Right hindlimb (tissue), 1 donor: ENCODE results near the gene PCDH1.
A peak's percentile ranks its signal among the peaks of the same experiment; 100 is the strongest.
"Not testable (repeated sequence)": the region's sequence is repeated elsewhere in the genome, so short reads cannot be mapped to it uniquely, and the experiment has no call there.

ENCODE experiments used
- DNase-seq: peaks from one replicate; pipeline ENCODE4 v3.0.0-alpha.2; 2018

Gene PCDH1

GRCh38 chr5:141878186-141878710 is at the start of gene PCDH1:
TSS of gene PCDH1 (minus strand) at chr5:141878410. CDS start at chr5:141878262, 148 bp downstream.
- DNase-seq: peak; percentile 45

DNA sequence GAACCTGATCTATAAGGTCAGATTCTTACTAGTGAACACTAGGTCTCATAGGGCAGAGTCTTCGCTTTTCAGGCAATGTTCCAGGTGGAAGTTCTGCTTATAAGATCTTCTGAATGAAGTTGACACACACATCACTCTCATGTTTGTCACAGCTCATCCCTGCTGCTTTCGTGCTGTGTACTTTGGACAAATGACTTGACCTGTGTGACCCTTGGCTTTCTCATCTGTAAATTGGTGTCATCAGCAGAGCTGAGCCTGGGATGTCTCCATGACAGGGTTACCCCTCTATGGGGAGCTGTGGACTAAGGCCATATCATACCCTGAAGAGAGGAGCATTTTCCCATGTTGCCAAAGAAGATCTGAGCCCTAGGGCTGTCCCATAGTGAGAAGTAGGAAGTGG is 48.2 kb upstream of the PCDH1 start:
- no peak for DNase-seq

DNA sequence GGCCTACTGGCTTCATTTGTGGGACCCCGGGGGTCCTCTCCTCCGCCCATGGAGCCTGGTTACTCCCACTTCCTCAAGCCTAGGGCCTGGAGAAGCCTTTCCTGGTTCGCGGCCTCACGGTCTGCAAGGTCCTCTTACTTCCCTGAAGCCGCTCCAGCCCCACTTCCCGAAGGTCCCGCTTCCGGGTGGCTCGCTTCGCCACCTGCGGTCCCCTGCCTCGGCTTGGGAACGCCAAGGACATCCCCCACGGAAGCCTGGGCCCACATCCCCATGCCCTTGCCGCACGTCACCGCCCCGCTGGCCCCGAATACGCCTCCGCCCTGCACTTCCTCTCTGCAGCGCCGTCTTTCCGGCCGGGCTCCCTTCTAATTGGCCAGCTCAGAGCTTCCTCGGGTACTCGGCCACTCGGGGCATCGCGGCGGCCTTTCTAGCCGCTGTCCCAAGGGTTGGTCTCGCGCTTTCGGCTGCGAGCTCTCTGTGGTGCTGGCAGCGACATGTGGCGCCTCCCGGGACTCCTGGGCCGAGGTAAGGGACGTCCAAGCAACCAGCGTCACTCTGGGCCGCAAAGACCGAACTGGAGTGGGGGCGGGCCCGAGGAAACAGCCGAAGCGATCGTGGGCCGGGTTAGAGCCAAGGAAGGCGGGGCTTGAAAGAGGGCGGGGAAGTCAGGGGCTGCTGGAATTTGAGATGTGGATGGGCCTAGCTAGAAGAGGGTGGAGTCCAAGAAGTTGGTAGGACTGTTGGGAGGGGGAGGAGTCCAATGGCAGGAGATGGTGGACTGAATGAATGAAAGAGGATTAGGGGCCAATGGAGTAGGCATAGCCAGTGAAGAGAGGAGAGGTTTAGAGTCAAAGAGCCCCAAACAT is 45.5 kb upstream of the PCDH1 start, which contains the start of gene DELE1:
Gene DELE1, plus strand, starts transcription at position 424 of the 866 bp plus-strand sequence. Its CDS starts 71 bp downstream, at position 495.
- DNase-seq: peak; percentile 97

GRCh38 chr5:141922827-141923447 is 44.7 kb upstream of the PCDH1 start:
- not testable (repeated sequence) for DNase-seq

GRCh38 chr5:141920771-141921170 is 42.6 kb upstream of the PCDH1 start:
- DNase-seq: no peak

DNA sequence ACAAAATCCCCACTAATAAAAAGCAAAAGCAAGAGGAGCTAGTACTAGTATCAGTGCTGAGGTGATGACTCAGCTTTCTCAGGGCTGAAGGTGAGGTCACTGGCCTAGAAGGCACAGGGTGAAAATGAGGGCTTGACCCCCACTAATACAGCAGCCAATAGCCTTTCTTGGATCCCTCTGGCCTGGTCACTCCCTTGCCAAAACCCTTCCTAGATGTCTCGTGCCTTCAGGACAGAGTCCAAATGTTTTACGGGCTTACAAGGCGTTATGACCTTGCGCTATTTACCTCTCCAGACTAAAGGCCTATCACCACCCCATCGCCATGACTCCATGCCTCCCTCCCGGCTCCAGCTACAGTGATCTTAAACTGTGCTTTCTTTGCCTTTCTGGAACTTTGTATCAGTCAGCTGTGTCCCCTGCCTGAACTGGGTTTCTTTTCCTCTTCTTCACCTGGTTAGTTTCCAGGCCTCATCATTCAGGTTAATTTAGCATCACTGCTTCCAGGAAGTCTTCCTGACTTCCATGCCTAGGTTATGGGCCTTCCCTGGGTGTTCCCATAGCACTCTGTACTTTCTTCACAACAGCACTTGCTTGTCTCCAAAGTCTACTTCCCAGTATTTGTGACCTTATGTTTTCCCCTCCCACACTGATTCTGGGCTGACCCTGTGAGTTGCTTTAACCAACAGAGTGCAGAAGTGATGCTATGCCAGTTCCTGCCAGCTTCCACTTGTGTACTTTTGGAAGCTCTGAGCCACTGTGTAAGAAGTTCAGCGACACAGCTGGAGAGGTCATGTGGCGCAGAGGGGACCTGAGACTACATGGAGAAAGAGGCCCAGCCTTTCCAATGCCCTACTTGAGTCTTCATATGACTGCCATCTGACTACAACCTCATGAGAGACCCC is 41.3 kb upstream of the PCDH1 start:
- no peak for DNase-seq

GRCh38 chr5:141917760-141918159 is 39.5 kb upstream of the PCDH1 start:
- no peak for DNase-seq

DNA sequence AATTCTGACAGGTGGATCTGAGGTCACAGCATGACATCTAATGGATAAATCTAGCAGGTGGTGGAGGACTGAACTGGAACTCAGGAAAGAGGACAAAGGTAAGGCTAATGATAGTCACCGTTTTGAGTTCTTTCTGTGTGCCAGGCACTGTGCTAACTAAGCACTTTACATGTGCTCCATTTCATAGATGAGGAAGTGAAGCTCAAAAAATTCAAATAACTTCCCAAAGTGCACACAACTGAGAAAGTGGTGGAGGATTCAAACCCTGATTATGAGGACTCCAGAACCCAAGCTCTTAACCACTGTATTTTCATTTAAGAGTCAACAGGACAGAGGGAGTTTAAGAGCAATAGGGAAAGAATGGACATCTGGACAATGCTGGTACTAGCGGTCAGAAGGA is 38.3 kb upstream of the PCDH1 start:
- DNase-seq: no peak

- no peak for DNase-seq
These were observed 37.7 kb upstream of the PCDH1 start for GRCh38 chr5:141915881-141916336.

DNA sequence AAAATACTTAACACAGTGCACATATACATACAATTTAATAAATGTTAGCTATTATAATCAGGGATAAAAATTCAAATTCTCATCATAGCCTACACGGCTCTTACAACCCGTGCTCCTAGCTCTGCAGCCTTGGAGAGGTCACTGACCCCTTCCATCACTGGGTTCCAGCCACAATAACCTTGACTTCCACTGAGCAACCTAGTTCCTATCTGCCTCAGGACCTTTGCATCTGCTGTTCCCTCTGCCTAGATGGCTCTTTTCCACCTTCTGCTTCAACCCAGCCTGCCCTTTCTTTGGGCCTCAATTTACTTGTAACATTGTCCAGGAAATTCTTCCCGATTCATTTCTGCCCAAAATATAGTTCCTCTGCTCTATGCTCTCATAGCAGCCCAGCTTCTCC is 36.6 kb upstream of the PCDH1 start:
- no peak for DNase-seq

DNA sequence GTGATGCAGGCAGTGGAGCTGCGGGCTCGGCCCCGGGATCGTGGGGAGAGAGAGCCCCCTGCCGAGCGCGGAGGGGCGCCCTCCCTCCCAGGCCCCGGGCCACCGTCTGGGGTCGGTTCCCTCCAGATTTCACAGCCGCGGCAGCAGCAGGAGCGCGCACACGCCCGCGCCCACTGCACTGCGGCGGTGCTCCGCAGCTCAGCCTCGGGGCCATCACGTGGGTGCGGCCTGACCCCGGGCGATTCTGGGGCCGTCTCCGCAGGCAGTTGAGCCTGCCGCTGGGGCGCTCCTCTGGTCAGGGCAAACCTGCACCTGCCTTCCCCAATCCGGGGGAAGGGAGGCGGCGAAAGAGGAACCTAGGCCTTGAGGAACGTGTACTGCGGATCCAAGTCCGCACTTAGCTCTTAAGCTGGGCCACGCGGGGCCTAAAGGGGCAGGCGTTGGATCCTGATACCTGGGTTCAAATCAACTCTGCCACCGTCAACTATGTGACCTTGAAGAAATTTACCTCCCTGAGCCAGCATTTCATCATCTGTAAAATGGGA is 36.1 kb upstream of the PCDH1 start:
- DNase-seq: peak; percentile 48

DNA sequence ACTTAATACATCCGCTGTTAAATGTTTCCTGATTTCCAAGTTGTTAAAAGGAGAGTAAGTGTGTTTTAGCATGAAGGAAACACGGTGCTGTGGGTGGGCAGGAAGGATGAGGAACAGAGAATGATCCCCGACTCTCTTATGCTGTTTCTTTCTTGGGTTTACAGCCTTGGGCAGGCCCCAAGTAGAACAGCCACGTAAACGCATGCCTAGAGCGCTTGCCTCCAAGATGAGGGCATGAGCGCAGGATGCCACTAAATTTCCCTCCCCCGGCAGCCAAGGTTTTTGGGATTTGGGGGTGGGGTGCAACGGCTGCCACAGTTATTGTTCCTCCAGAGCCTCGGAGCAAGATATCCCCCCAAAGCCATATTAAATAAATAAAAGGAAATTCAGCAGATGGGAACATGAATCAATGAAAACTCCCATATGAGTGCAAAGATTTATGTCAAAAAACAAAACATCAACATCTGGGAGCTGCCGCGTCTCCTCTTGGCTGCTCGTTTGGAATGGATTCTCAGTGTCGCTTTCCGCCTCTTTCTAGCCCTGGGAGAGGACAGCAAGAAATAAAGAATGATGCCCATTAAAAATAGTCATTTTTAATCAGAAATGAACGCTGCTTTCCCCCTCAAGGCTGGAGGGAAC is 35.5 kb upstream of the PCDH1 start:
- DNase-seq: no peak

DNA sequence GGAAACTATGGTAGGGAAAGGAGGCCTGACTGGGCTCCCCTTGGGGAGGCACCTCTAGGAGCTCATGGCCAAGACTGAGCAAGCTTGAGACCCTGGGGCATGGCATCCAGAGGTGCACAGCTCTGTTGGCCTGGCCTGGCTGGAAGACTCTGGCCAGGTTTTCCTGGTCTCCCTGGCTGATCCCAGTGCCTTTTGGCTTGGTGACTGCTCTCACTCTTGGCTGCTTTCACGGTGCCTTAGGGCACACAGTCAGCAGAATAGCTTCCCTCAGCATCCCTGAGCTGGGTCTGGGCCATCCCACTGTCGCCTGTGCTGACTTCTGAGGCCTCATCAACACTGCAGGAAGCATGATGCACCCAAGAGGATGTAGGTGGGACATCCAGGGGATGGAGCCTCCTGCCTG is 32.1 kb upstream of the PCDH1 start:
- no peak for DNase-seq

DNA sequence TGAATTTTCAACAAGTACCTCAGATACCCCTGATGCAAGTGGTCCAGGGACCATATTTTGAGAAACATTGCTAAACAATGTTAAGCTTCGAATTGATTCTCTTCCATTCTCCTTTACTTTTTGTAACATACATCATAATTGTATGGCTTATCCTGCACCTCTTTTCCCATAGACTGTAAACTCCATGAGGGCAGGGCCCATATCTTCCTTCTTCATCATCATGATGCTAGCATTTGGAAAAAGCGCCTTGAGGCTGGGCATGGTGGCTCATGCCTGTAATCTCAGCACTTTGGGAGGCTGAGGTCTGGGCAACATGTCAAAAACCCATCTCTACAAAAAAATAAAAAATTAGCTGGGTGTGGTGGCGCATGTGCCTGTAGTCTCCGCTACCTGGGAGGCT is 31.0 kb upstream of the PCDH1 start:
- no peak for DNase-seq

GRCh38 chr5:141908796-141909195 is 30.6 kb upstream of the PCDH1 start:
- DNase-seq: no peak

- no peak for DNase-seq
These were observed 28.8 kb upstream of the PCDH1 start for GRCh38 chr5:141906972-141907371.

DNA sequence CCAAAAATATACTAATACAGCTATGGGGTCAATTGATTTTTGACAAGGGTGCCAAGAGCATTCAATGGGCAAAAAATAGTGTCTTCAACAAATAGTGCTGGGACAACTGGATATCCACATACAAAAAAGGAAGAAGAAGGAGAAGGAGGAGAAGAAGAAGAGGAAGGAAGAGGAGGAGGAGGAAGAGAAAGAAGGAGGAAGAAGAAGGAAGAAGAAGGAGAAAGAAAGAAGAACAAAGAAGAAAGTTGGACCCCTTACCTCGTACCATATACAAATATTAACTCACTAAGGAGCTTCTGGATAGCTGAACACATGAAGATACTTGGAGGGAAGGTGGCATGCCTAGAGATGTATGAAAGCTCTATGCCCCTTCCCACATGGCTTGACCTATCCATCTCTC is 28.3 kb upstream of the PCDH1 start:
- DNase-seq: no peak

DNA sequence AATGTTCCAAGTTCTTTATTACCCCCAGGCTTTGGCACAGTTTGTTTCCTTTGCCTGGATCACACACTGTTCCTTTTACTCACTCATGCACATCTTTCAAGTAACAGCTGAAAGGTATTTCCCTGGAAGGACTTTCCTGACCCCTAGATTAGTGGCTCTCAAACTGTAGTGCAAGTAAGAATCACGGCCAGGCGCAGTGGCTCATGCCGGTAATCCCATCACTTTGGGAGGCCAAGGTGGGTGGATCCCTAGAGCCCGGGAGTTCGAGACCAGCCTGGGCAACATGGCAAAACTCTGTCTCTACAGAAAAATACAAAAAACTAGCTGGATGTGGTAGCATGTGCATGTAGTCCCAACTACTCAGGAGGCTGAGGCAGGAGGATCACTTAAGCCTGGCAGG is 26.3 kb upstream of the PCDH1 start:
- no peak for DNase-seq

DNA sequence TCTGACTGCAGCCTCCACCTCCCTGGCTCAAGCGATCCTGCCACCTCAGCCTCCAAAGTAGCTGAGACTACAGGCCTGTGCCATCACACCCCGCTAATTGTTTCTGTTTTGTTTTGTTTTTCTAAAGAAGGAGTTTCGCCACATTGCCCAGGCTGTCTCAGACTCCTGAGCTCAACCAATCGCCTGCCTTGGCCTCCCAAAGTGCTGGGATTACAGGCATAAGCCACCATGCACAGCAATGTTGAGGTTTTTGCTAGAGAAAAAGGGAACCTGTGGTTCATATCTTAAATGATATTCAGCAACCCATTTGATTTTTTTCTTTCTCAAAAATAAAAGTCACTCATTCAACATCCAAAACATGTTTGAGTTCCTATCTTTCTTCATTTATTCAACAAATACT is 25.1 kb upstream of the PCDH1 start:
- no peak for DNase-seq

GRCh38 chr5:141902015-141902814 is 24.0 kb upstream of the PCDH1 start:
- no peak for DNase-seq

DNA sequence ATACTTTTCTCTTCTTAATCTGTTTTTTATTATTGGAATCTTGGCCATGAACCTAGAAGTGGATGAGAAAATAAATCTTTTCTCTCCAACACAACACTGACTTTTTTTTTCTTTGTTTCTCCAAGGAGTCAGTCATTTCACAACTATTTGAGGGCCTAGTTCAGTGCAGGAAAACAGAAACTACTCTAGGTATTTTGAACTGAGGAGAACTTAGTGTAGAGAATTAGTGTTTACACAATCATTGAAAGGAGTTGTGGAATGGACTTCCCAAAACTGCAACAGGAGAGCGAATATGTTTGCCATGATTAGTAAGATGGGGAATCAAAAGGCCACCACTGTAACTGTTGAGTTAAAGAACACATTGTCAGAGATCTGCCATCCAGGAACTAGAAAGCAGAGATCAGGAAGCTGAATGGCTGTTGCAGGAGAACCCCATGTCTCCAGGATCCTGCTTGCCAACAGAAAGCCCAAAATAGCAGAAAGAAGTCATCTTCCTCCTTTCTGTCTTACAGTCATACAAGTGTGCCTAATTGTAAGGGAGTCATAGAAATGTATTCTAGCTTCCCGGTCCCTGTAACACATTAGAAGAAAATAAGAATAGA is 20.3 kb upstream of the PCDH1 start:
- no peak for DNase-seq
